PC-9 (cell line): ENCODE measurements around the gene PKIB. TPM values are rescaled to one million over a fixed set of nuclear protein-coding genes. Genes with fewer than 3 reads are reported as not detected.

Experiments
- BruUV-seq: library from RNA; stranded (reverse); fragments of 400-500 nt; replicated peaks from 2 replicates; lab custom pipeline; 2021; lab: Mats Ljungman, UMichigan
- CTCF ChIA-PET: fragments of 300-600 bp; sonication (Branson Sonifier 250); formaldehyde crosslinking; loops from one replicate; lab custom pipeline; 2022; ENCODE audit warnings: antibody characterized with exemption; lab: Charles Lee
- POLR2A ChIA-PET: fragments of 300-600 bp; sonication (Branson Sonifier 250); formaldehyde crosslinking; loops from one replicate; lab custom pipeline; 2022; ENCODE audit warnings: antibody characterized with exemption; ENCODE audit not compliant: unreplicated experiment; lab: Charles Lee
- DNase-seq, 2 experiments: peaks; one replicate each; pipeline versions ENCODE4 v3.0.0 to v3.0.0-alpha.2; 2015 to 2022; ENCODE audit warnings: mixed read lengths in 1 of 2
- H2AFZ ChIP-seq: fragments of 200-600 bp; sonication (generic); 2 replicates; pipeline ENCODE4 v1.8.1; 2017; ENCODE audit warnings: antibody characterized with exemption
- H3F3A ChIP-seq: fragments of 200-600 bp; sonication (generic); 2 replicates; pipeline ENCODE4 v1.8.1; 2017; ENCODE audit warnings: antibody characterized with exemption, mild to moderate bottlenecking, low read depth; ENCODE audit not compliant: insufficient read depth
- H3K27ac ChIP-seq: fragments of 200-600 bp; sonication (generic); 2 replicates; pipeline ENCODE4 v1.6.1; 2016; ENCODE audit warnings: mixed run types
- H3K27me3 ChIP-seq: fragments of 200-600 bp; sonication (generic); 2 replicates; pipeline ENCODE4 v1.6.1; 2016; ENCODE audit warnings: low read depth, mixed run types; ENCODE audit not compliant: insufficient read depth
- H3K36me3 ChIP-seq: fragments of 200-600 bp; sonication (generic); 2 replicates; pipeline ENCODE4 v1.6.1; 2016; ENCODE audit warnings: low read depth, mixed run types
- H3K4me1 ChIP-seq: fragments of 200-600 bp; sonication (generic); replicated peaks from 2 replicates; pipeline ENCODE4 v1.6.1; 2016; ENCODE audit warnings: mixed run types; ENCODE audit not compliant: insufficient read depth
- H3K4me2 ChIP-seq: fragments of 200-600 bp; sonication (generic); 2 replicates; pipeline ENCODE4 v1.6.1; 2017; ENCODE audit warnings: mixed run types
- H3K4me3 ChIP-seq: fragments of 200-600 bp; sonication (generic); 2 replicates; pipeline ENCODE4 v1.6.1; 2016; ENCODE audit warnings: mixed run types
- H3K79me2 ChIP-seq: fragments of 200-600 bp; sonication (generic); 2 replicates; pipeline ENCODE4 v1.6.1; 2017; ENCODE audit warnings: low read depth, mixed run types
- H3K9me2 ChIP-seq: fragments of 200-600 bp; sonication (generic); 2 replicates; pipeline ENCODE4 v1.8.1; 2017; ENCODE audit warnings: mild to moderate bottlenecking; ENCODE audit not compliant: insufficient read depth
- H3K9me3 ChIP-seq: fragments of 200-600 bp; sonication (generic); 2 replicates; pipeline ENCODE4 v1.8.1; 2016; ENCODE audit warnings: low read depth; ENCODE audit not compliant: insufficient read depth
- H4K20me1 ChIP-seq: fragments of 200-600 bp; sonication (generic); 2 replicates; pipeline ENCODE4 v1.8.1; 2017; ENCODE audit not compliant: insufficient read depth
- CTCF ChIP-seq: fragments of 200-600 bp; sonication (generic); conservative IDR thresholded peaks from 2 replicates; pipeline ENCODE4 v1.6.1; 2017; ENCODE audit warnings: mixed run types, antibody characterized with exemption, mild to moderate bottlenecking, moderate library complexity
- EZH2 ChIP-seq: fragments of 200-600 bp; sonication (generic); IDR thresholded peaks from 2 replicates; pipeline ENCODE4 v1.8.0; 2017; ENCODE audit warnings: antibody characterized with exemption, low read depth
- intact Hi-C: fragments of 100-400 bp; cut with micrococcal nuclease; formaldehyde crosslinking; loops from one replicate; pipeline ENCODE4 v1.10.0; 2022; ENCODE audit not compliant: unreplicated experiment
- total RNA-seq: library from RNA; stranded (reverse); gene quantifications from 2 replicates; pipeline ENCODE4 v1.2.3, GENCODE V29; 2021

PKIB gene
- total RNA-seq, 1 experiment from 2014 or later, result 7.0 TPM

DNA sequence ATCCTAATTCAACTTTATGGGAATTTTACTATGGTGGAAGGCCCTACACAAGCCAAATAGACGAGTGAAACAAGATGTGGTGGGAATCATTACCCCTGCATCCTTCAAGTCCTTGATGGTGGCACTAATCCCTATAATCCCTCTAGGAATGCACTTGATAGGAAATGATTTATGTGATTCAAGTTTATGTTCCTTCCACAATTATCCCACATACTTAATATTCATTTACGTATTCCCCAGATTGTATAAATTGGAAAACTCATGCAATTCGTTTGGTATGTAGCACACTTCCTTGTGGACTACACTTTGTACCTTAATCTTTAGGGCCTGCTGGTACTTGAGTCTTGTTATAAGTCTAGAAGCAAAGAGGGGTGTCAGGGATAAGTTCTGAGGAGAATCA lies 40.8 kb downstream of the PKIB start:
- H3K4me1 ChIP-seq, result peaks cover 49% of the 10 kb centered on the region
- H3K4me2 ChIP-seq, result peak overlapping the region; percentile 71

DNA sequence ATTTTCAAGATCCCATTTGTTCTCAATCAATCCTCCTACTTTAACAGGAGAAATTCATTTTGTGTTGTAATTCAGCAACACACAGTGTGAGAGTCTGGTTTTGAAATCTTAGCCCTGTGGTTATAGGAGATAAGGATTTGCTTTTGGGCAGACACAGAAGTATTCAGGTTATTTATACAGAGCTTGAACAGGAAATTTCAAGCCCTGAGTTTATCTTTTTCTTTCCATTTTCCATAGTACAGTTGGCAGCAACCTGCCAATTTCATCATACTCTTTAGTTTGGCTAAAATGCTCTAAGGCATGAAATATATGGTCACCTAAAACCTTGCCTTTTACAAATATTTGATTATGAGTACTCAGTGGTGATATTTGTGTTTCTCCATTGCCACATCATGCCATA lies 41.4 kb downstream of the PKIB start:
- Histone ChIP-seq H3K4me3 (no peak overlapping the region), H3K27me3 (no peaks in the 10 kb centered on the region), H2AFZ (no peak overlapping the region), H4K20me1 (no peaks in the 10 kb centered on the region), H3F3A (peaks cover 29% of the 10 kb centered on the region), H3K27ac (peak overlapping the region; percentile 94), H3K4me1 (peaks cover 49% of the 10 kb centered on the region), H3K4me2 (peak overlapping the region; percentile 71), H3K36me3 (no peaks in the 10 kb centered on the region; the same call in 1 of the 2 replicates), H3K9me2 (no peaks in the 10 kb centered on the region), H3K9me3 (no peaks in the 10 kb centered on the region; the same call in 1 of the 2 replicates), H3K79me2 (no peaks in the 10 kb centered on the region)
- CTCF ChIA-PET, result no interaction called here
- intact Hi-C loops, result loop anchor here (2.0 to 5.0 kb wide), 2 partner anchors 39 to 45 kb away; partner anchors contain the start of gene PKIB
- no TSS peak for BruUV-seq
- peak in 1 of 2 experiments; percentile 88 for DNase-seq
- TF ChIP-seq EZH2, result no peak
- TF ChIP-seq CTCF, result no peak
- POLR2A ChIA-PET, result no interaction called here

More for the DNA sequence above, 40.8 kb downstream of the PKIB start:
- DNase-seq, result no peak
- H3F3A ChIP-seq, result peaks cover 29% of the 10 kb centered on the region
- TF ChIP-seq EZH2 (no peak), CTCF (no peak)
- no peaks in the 10 kb centered on the region for H3K79me2 ChIP-seq
- intact Hi-C loops, result loop anchor here (5.0 kb wide), 1 partner anchor 39 kb away; the partner anchor contains the start of gene PKIB
- no peaks in the 10 kb centered on the region; the same call in 1 of the 2 replicates for H3K9me3 ChIP-seq
- no TSS peak for BruUV-seq
- no peaks in the 10 kb centered on the region for H3K9me2 ChIP-seq
- ChIA-PET CTCF (no interaction called here), POLR2A (no interaction called here)
- peak overlapping the region; percentile 94 for H3K27ac ChIP-seq
- no peak overlapping the region for H3K4me3 ChIP-seq
- no peaks in the 10 kb centered on the region for H3K27me3 ChIP-seq
- H2AFZ ChIP-seq, result no peak overlapping the region
- H4K20me1 ChIP-seq, result no peaks in the 10 kb centered on the region
- H3K36me3 ChIP-seq, result no peaks in the 10 kb centered on the region; the same call in 1 of the 2 replicates

DNA sequence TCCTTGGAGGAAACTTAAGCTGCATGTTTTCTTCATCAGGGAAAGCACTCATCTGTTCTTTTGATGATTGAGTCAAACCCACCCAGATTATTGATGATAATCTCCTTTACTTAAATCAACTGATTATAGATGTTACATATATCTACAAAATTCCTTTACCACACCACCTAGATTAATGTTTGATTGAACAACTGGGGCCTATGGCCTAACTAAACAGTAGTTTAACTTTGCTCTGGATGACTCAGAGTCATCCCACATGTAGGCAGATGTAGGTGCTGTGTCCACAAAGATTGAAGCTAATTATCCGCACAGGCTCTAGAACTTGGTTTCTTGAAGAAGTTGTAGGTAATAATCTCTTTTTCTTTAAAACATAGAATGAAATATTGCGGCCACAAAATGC lies 42.2 kb downstream of the PKIB start:
- no peak overlapping the region for H2AFZ ChIP-seq
- H3K4me3 ChIP-seq, result peak overlapping the region; percentile 14; the same call in 1 of the 2 replicates
- intact Hi-C loops, result loop anchor here (2.0 to 5.0 kb wide), 2 partner anchors 40 to 44 kb away; partner anchors contain the start of gene PKIB
- no peaks in the 10 kb centered on the region for H3K27me3 ChIP-seq
- H3K9me3 ChIP-seq, result no peaks in the 10 kb centered on the region; the same call in 1 of the 2 replicates
- peak overlapping the region; percentile 94 for H3K27ac ChIP-seq
- no peaks in the 10 kb centered on the region for H3K9me2 ChIP-seq
- ChIA-PET POLR2A (no interaction called here), CTCF (interaction anchor here (0.7 kb wide), 1 partner anchor 88 kb away, joined by 3 read pairs; no protein-coding TSS in a partner anchor)
- TF ChIP-seq CTCF (no peak), EZH2 (no peak)
- peaks cover 53% of the 10 kb centered on the region for H3K4me1 ChIP-seq
- BruUV-seq, result no TSS peak
- H3K4me2 ChIP-seq, result peak overlapping the region; percentile 71
- peak in 1 of 2 experiments; percentile 85 for DNase-seq
- no peaks in the 10 kb centered on the region; the same call in 1 of the 2 replicates for H3K36me3 ChIP-seq
- H3K79me2 ChIP-seq, result no peaks in the 10 kb centered on the region
- no peaks in the 10 kb centered on the region for H4K20me1 ChIP-seq
- peaks cover 29% of the 10 kb centered on the region for H3F3A ChIP-seq
